ENCODE data around the gene MMP24OS. TPM values are rescaled to one million over a fixed set of nuclear protein-coding genes. Genes with fewer than 3 reads are reported as not detected.

Gene MMP24OS
- total RNA-seq, 6 experiments from 2014 or later, result 91.7 to 117 (median 105) TPM

- peak overlapping the region; percentile 92 for H3K4me3 Mint-ChIP-seq
- H3K27me3 Mint-ChIP-seq (ENCODE audit: insufficient read depth), result no peaks in the 10 kb centered on the region
- peaks cover 20% of the 10 kb centered on the region for H3K36me3 Mint-ChIP-seq (ENCODE audit: low read depth)
- TF ChIP-seq CTCF (IDR thresholded peaks at IDR 0.05), result no peak
- H3K4me1 Mint-ChIP-seq (ENCODE audit: low read depth), result peaks cover 28% of the 10 kb centered on the region
- H3K27ac Mint-ChIP-seq, result peak overlapping the region; percentile 88
- DNase-seq, result no peak
- no peaks in the 10 kb centered on the region for H3K9me3 Mint-ChIP-seq
Observed at GRCh38 chr20:35284992-35285805, 7.3 kb upstream of the MMP24OS start.

GRCh38 chr20:35284267-35284991 lies 6.5 kb upstream of the MMP24OS start, which contains the start of gene EIF6:
EIF6 (minus strand) TSS chr20:35284772; CDS start chr20:35284487, 285 bp downstream.
- DNase-seq, result peak; percentile 87
- Mint-ChIP-seq H3K27me3 (ENCODE audit: insufficient read depth) (no peaks in the 10 kb centered on the region), H3K36me3 (ENCODE audit: low read depth) (peaks cover 28% of the 10 kb centered on the region), H3K4me1 (ENCODE audit: low read depth) (peaks cover 36% of the 10 kb centered on the region), H3K4me3 (peak within 1 kb of the TSS; percentile 92), H3K27ac (peak within 1 kb of the TSS; percentile 88), H3K9me3 (no peaks in the 10 kb centered on the region)
- no peak for TF ChIP-seq CTCF (IDR thresholded peaks at IDR 0.05)

- no peak for TF ChIP-seq CTCF (IDR thresholded peaks at IDR 0.05)
- no peak for DNase-seq
- Mint-ChIP-seq H3K9me3 (no peaks in the 10 kb centered on the region), H3K27ac (peak overlapping the region; percentile 88), H3K4me1 (ENCODE audit: low read depth) (peaks cover 44% of the 10 kb centered on the region), H3K4me3 (peak overlapping the region; percentile 92), H3K27me3 (ENCODE audit: insufficient read depth) (no peaks in the 10 kb centered on the region; the same call in 1 of the 2 replicates), H3K36me3 (ENCODE audit: low read depth) (peaks cover 36% of the 10 kb centered on the region)
Observed at GRCh38 chr20:35283441-35284266, 5.7 kb upstream of the MMP24OS start.

- Mint-ChIP-seq H3K27ac (no peak overlapping the region), H3K27me3 (ENCODE audit: insufficient read depth) (no peaks in the 10 kb centered on the region; the same call in 1 of the 2 replicates), H3K9me3 (no peaks in the 10 kb centered on the region), H3K4me3 (no peak overlapping the region), H3K4me1 (ENCODE audit: low read depth) (peaks cover 50% of the 10 kb centered on the region), H3K36me3 (ENCODE audit: low read depth) (peaks cover 49% of the 10 kb centered on the region)
- no peak for DNase-seq
- no peak for TF ChIP-seq CTCF (IDR thresholded peaks at IDR 0.05)
Observed at GRCh38 chr20:35281506-35282101, 3.7 kb upstream of the MMP24OS start.

GRCh38 chr20:35280523-35280922 lies 2.6 kb upstream of the MMP24OS start:
- Mint-ChIP-seq H3K4me3 (no peak overlapping the region), H3K27me3 (ENCODE audit: insufficient read depth) (no peaks in the 10 kb centered on the region; the same call in none of the 2 replicates), H3K4me1 (ENCODE audit: low read depth) (peaks cover 42% of the 10 kb centered on the region), H3K9me3 (no peaks in the 10 kb centered on the region), H3K27ac (peak overlapping the region; percentile 57), H3K36me3 (ENCODE audit: low read depth) (peaks cover 45% of the 10 kb centered on the region)
- no peak for TF ChIP-seq CTCF (IDR thresholded peaks at IDR 0.05)
- no peak for DNase-seq

Measured in HFFc6 (cell line).